SK-N-SH treated with all-trans-retinoic acid at 6 μM for 48 hours (cell line): ENCODE results near the gene SOX10.

Experiments used
- ARNTL ChIP-seq: fragments of 450-650 bp; formaldehyde crosslinking; IDR thresholded peaks from 2 replicates; pipeline ENCODE4 v1.5.0; 2020; ENCODE audit warnings: low read depth, mild to moderate bottlenecking, moderate library complexity, borderline replicate concordance
- BACH2 ChIP-seq: fragments of 250-450 bp; sonication (Bioruptor Pico); IDR thresholded peaks from 2 replicates; pipeline ENCODE4 v1.9.0; 2021; ENCODE audit warnings: mild to moderate bottlenecking, borderline replicate concordance
- CREB5 ChIP-seq: fragments of 250-450 bp; sonication (Bioruptor Pico); IDR thresholded peaks from 2 replicates; pipeline ENCODE4 v1.5.1; 2020; ENCODE audit warnings: low read depth, mild to moderate bottlenecking, moderate library complexity
- GLIS3 ChIP-seq: fragments of 250-450 bp; sonication (Bioruptor Pico); IDR thresholded peaks from 2 replicates; pipeline ENCODE4 v1.5.0; 2020; ENCODE audit warnings: mild to moderate bottlenecking, moderate library complexity
- PATZ1 ChIP-seq: fragments of 250-450 bp; sonication (Bioruptor Pico); IDR thresholded peaks from 2 replicates; pipeline ENCODE4 v1.8.0; 2020; ENCODE audit warnings: mild to moderate bottlenecking, moderate library complexity, borderline replicate concordance
- TCF4 ChIP-seq: fragments of 250-450 bp; sonication (Bioruptor Pico); IDR thresholded peaks from 2 replicates; pipeline ENCODE4 v1.8.0; 2021; ENCODE audit warnings: mild to moderate bottlenecking, moderate library complexity, borderline replicate concordance
- TOX ChIP-seq: fragments of 250-450 bp; sonication (Bioruptor Pico); IDR thresholded peaks from 2 replicates; pipeline ENCODE4 v1.8.0; 2021; ENCODE audit warnings: mild to moderate bottlenecking, moderate library complexity, borderline replicate concordance

GRCh38 chr22:37999640-38000272 is 15.4 kb upstream of the SOX10 start:
- no peak for TF ChIP-seq TCF4
- TF ChIP-seq CREB5 (CRISPR knock-in tag) = no peak
- TF ChIP-seq GLIS3 = no peak
- no peak for TF ChIP-seq ARNTL (CRISPR knock-in tag)
- TF ChIP-seq PATZ1 (CRISPR knock-in tag) = no peak
- no peak for TF ChIP-seq TOX (CRISPR knock-in tag)
- TF ChIP-seq BACH2 (CRISPR knock-in tag) = no peak
